ENCODE results near the gene LRP1-AS.
A peak's percentile ranks its signal among the peaks of the same experiment; 100 is the strongest.

LRP1-AS gene

GRCh38 chr12:57119294-57120085 is 27.9 kb downstream of the LRP1-AS start:
- no peak overlapping the region for H3K27ac Mint-ChIP-seq
- peaks cover 4% of the 10 kb centered on the region for H3K4me1 Mint-ChIP-seq (ENCODE audit: low read depth)
- H3K4me3 Mint-ChIP-seq = no peak overlapping the region
- H3K9me3 Mint-ChIP-seq = peaks cover 14% of the 10 kb centered on the region
- H3K36me3 Mint-ChIP-seq (ENCODE audit: low read depth) = peaks cover 6% of the 10 kb centered on the region
- DNase-seq (ENCODE audit: low spot score) = no peak
- peaks cover 20% of the 10 kb centered on the region for H3K27me3 Mint-ChIP-seq (ENCODE audit: low read depth)

DNA sequence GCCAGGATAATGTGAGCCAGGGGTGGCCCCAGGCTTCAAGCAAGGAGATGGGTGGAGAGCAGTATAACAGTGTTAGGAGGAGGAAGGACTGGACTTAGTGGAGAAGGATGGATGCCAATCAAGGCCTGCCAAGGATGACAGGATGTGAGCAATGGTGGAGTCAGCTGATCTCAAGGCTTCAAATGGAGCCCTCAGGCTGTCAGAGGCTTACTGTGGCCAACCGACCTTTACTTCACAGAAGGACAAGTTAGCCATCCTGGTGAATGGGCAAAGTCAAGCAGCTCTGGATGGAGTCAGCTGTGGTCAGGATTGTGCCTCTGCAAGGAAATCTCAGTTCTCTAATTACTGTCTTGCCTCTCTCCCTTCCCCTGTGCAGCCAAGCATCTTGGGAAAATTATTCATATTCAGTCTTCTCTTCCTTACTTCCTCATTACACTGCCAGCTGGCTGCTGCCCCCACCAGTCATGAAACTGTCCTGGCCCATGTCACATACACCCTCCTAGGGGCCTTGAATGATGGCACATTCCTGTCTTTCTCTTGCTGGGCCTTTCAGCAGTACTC is 28.6 kb downstream of the LRP1-AS start:
- H3K36me3 Mint-ChIP-seq (ENCODE audit: low read depth) = peaks cover 3% of the 10 kb centered on the region
- H3K27ac Mint-ChIP-seq = peak overlapping the region; percentile 13
- peaks cover 15% of the 10 kb centered on the region for H3K27me3 Mint-ChIP-seq (ENCODE audit: low read depth)
- H3K4me1 Mint-ChIP-seq (ENCODE audit: low read depth) = no peaks in the 10 kb centered on the region
- no peak for DNase-seq (ENCODE audit: low spot score)
- peaks cover 8% of the 10 kb centered on the region for H3K9me3 Mint-ChIP-seq
- H3K4me3 Mint-ChIP-seq = no peak overlapping the region

GRCh38 chr12:57116580-57117281 is 30.7 kb downstream of the LRP1-AS start:
- Mint-ChIP-seq H3K4me1 (ENCODE audit: low read depth) (peaks cover 10% of the 10 kb centered on the region), H3K36me3 (ENCODE audit: low read depth) (no peaks in the 10 kb centered on the region), H3K4me3 (no peak overlapping the region), H3K27me3 (ENCODE audit: low read depth) (peaks cover 12% of the 10 kb centered on the region), H3K9me3 (no peaks in the 10 kb centered on the region), H3K27ac (no peak overlapping the region)
- DNase-seq (ENCODE audit: low spot score) = no peak

GRCh38 chr12:57112492-57113294 is 34.7 kb downstream of the LRP1-AS start:
- DNase-seq (ENCODE audit: low spot score) = no peak
- Mint-ChIP-seq H3K36me3 (ENCODE audit: low read depth) (peaks cover 13% of the 10 kb centered on the region), H3K4me3 (peak overlapping the region; percentile 89), H3K27ac (peak overlapping the region; percentile 94), H3K27me3 (ENCODE audit: low read depth) (peaks cover 12% of the 10 kb centered on the region), H3K4me1 (ENCODE audit: low read depth) (peaks cover 32% of the 10 kb centered on the region), H3K9me3 (no peaks in the 10 kb centered on the region)

GRCh38 chr12:57111031-57111734 is 36.2 kb downstream of the LRP1-AS start, which contains the start of gene STAT6:
STAT6 (minus strand) TSS chr12:57111362; CDS start chr12:57108278, 3,084 bp downstream.
- H3K9me3 Mint-ChIP-seq = no peaks in the 10 kb centered on the region
- H3K4me1 Mint-ChIP-seq (ENCODE audit: low read depth) = peaks cover 40% of the 10 kb centered on the region
- H3K27ac Mint-ChIP-seq = peak within 1 kb of the TSS; percentile 94
- peaks cover 6% of the 10 kb centered on the region for H3K27me3 Mint-ChIP-seq (ENCODE audit: low read depth)
- peak; percentile 80 for DNase-seq (ENCODE audit: low spot score)
- H3K36me3 Mint-ChIP-seq (ENCODE audit: low read depth) = peaks cover 25% of the 10 kb centered on the region
- peak within 1 kb of the TSS; percentile 89 for H3K4me3 Mint-ChIP-seq

GRCh38 chr12:57110104-57111030 is 37.1 kb downstream of the LRP1-AS start:
- peaks cover 27% of the 10 kb centered on the region for H3K36me3 Mint-ChIP-seq (ENCODE audit: low read depth)
- H3K4me1 Mint-ChIP-seq (ENCODE audit: low read depth) = peaks cover 40% of the 10 kb centered on the region
- no peaks in the 10 kb centered on the region for H3K27me3 Mint-ChIP-seq (ENCODE audit: low read depth)
- peak; percentile 75 for DNase-seq (ENCODE audit: low spot score)
- H3K27ac Mint-ChIP-seq = peak overlapping the region; percentile 94
- H3K9me3 Mint-ChIP-seq = no peaks in the 10 kb centered on the region
- peak overlapping the region; percentile 89 for H3K4me3 Mint-ChIP-seq

- no peak for DNase-seq (ENCODE audit: low spot score)
- Mint-ChIP-seq H3K36me3 (ENCODE audit: low read depth) (peaks cover 33% of the 10 kb centered on the region), H3K4me3 (peak overlapping the region; percentile 89), H3K27ac (peak overlapping the region; percentile 94), H3K27me3 (ENCODE audit: low read depth) (no peaks in the 10 kb centered on the region), H3K4me1 (ENCODE audit: low read depth) (peaks cover 41% of the 10 kb centered on the region), H3K9me3 (no peaks in the 10 kb centered on the region)
These were observed 38.0 kb downstream of the LRP1-AS start for GRCh38 chr12:57109207-57110103.

DNA sequence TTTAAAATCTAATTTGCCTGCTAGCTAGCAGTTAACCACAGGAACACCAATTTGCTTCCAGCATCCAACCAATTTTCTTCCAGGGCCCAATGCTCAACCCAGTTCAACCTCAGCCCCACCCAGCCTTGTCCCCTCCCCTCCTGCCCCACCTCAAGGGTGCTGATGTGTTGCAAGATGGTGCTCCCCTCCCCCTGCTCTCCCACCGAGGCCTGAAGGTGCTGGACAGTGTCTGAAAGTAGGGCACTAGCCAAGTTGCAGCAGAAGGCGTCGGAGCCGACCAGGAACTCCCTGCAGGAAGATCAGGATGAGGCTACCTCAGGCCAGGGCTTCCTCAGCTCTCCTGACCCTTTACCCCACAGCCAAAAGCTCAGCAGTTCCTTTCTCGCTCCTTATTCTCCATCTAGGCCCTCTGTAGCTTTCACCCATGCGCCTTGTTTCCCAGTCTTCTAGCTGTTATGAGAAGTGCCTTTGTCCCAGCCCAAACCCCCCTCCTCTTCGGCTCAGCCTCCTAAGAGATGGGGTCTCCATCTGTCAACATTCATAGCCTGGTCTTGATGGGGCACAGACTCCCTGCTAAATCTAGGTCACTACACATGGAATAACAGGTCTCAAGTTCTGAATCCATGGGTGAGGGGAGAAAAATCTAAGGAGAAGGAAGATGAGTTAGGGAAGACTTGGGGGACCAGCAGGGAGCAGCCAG is 39.8 kb downstream of the LRP1-AS start:
- Mint-ChIP-seq H3K36me3 (ENCODE audit: low read depth) (peaks cover 40% of the 10 kb centered on the region), H3K27ac (no peak overlapping the region), H3K27me3 (ENCODE audit: low read depth) (no peaks in the 10 kb centered on the region), H3K4me1 (ENCODE audit: low read depth) (peaks cover 39% of the 10 kb centered on the region), H3K4me3 (no peak overlapping the region), H3K9me3 (no peaks in the 10 kb centered on the region)
- no peak for DNase-seq (ENCODE audit: low spot score)

DNA sequence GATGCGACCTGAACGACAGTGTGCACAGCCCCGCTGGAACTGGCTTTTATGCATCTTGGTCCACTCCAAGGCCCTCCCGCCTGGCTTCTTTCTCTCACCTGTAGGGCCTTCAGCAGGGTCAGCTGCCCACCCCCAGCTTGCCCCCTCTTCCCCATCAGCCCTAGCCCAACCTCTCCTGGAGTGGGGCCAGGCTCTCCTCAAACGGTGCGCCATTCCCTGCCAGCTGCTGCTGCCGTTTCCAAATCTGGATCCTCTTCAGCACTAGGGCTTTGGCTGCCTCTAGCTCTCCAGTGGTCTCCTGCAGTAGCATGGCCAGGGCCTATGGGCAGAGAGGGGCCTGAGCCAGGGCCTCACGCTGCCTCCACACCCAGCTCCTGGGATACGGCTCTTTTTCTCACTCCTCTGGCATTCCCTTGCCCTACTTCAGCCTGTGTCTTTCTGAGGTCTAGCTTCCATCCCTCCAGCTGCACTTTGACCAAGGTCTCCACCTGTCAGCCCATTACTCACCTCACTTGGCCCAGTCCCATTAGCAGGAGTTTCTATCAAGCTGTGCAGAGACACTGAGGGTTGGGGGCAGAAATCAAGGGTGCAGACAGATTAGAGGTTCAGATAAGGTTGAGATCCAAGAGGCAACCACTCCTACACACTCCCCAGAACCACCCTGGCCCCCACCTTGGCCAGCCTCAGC is 41.3 kb downstream of the LRP1-AS start:
- Mint-ChIP-seq H3K4me3 (no peak overlapping the region), H3K27me3 (ENCODE audit: low read depth) (no peaks in the 10 kb centered on the region), H3K4me1 (ENCODE audit: low read depth) (peaks cover 27% of the 10 kb centered on the region), H3K27ac (peak overlapping the region; percentile 65), H3K36me3 (ENCODE audit: low read depth) (peaks cover 46% of the 10 kb centered on the region), H3K9me3 (no peaks in the 10 kb centered on the region)
- DNase-seq (ENCODE audit: low spot score) = no peak

DNA sequence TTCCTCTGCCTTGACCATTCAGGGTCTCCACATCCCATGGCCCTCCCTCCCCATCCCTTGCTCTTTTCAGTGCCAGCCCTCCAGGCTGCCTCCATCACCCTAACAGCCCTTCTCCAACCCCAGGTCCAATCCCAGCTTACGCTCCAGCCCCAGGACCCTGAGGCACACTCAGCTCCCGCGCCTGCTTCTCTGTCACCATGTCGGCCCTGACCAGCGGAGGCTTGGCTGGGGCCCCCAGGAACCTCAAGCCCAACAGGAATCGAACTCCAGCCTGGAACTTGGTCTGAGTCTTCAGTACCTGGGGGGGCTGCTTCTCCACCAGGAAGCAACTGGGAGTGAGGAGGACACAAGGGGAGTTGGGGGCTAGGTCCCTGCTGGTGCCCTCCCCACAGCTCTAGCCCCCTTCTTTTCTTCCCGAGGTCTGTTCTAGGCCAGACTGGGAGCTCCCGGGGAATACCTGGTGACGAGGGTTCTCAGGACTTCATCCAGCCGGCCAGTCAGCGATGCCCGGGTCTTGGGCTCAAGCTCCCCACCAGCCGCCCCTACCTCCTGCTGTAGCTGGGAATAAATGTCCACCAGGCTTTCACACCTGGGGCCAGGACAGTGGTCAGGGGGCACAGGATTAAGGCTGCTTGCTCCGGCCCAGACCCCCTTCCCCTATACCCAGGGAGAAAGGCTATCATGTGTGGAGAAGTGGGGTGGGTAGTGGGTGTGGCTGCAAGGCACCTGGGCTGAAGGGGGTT is 42.2 kb downstream of the LRP1-AS start:
- Mint-ChIP-seq H3K36me3 (ENCODE audit: low read depth) (peaks cover 46% of the 10 kb centered on the region), H3K4me3 (no peak overlapping the region), H3K4me1 (ENCODE audit: low read depth) (peaks cover 30% of the 10 kb centered on the region)

More for the DNA sequence above, 42.2 kb downstream of the LRP1-AS start:
- DNase-seq (ENCODE audit: low spot score) = no peak
- Mint-ChIP-seq H3K9me3 (no peaks in the 10 kb centered on the region), H3K27me3 (ENCODE audit: low read depth) (no peaks in the 10 kb centered on the region), H3K27ac (no peak overlapping the region)

Measured in T-helper 2 cell treated with Interferon-gamma antibody and Interleukin-4, amounts not matched to agents 5 μg/mL and 100 μg/mL, for 36 hours (primary cell).